Embryonic facial prominence (tissue), 1 donor: Measurements from ENCODE around the gene FAM83F.
"Not testable (repeated sequence)": the region's sequence is repeated elsewhere in the genome, so short reads cannot be mapped to it uniquely, and the experiment has no call there.

Source experiments
- DNase-seq: peaks from one replicate; pipeline ENCODE4 v3.0.0-alpha.2; 2016; ENCODE audit errors: extremely low spot score

FAM83F gene

DNA sequence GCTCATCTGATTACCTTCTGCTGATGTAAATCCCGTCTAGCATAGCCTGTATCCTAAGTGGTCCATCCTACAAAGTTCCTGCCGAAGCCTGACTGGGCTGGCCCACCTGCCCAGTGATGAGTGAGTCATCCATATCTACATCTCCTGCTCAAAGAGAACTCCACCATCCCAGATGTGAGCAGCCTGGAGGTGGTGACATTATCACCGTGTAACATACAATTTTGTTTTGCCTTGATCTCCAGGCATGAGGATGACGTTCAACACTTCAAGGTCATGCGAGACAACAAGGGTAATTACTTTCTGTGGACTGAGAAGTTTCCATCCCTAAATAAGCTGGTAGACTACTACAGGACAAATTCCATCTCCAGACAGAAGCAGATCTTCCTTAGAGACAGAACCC, 29.0 kb upstream of the FAM83F start:
- no peak for DNase-seq

DNA sequence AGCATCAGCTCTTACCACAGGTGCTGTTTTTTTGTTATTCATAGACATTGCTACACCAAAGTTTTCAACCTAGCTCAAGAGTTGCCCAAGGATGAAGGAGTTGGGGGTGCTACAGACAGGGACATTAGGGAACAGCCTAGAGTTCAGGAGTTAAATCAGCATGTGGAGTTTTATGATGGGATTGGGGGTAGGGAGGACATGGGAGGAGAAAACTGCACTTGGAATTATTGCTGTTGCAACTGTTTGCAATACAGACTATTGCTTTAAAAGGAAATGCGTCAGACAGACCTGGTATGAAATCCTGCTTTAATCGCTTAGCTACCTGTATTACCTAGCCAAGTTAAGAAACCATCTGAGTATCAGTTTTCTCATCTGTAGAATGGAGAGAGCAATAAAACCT, 28.3 kb upstream of the FAM83F start:
- DNase-seq = no peak

DNA sequence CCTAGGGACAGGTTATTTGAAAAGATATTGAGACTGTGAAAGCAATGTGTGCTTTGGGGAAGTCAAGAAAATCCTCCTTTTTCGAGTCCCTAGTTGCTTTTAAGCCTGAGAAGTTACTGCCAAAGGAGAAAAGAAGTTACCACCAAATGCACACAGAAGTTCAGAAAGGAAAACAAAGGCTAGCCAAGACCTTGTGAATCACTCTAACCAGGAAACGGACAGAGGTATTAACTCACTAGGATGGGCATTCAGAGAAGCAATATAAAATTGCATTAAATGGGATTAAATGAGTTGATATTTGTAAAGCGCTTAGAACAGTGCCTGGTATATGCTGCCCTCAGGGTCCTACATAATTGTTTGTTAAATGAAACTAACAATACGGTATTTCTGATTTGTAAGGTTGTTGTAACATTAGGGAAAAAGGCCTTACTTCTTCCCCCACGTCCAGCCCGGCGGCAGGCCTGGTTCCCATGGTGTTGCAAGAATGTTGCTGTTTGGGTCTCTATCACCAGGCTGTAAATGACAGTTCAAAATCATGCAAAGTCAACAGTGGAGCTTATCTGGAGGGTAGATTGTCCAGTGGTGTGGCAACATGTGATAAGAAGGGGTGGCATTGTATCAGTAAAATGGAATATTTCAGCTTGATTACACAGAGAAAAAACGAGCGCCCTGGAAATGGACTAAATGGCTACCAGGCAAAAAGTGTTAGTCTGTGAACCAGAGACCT, 27.5 kb upstream of the FAM83F start:
- no peak for DNase-seq

DNA sequence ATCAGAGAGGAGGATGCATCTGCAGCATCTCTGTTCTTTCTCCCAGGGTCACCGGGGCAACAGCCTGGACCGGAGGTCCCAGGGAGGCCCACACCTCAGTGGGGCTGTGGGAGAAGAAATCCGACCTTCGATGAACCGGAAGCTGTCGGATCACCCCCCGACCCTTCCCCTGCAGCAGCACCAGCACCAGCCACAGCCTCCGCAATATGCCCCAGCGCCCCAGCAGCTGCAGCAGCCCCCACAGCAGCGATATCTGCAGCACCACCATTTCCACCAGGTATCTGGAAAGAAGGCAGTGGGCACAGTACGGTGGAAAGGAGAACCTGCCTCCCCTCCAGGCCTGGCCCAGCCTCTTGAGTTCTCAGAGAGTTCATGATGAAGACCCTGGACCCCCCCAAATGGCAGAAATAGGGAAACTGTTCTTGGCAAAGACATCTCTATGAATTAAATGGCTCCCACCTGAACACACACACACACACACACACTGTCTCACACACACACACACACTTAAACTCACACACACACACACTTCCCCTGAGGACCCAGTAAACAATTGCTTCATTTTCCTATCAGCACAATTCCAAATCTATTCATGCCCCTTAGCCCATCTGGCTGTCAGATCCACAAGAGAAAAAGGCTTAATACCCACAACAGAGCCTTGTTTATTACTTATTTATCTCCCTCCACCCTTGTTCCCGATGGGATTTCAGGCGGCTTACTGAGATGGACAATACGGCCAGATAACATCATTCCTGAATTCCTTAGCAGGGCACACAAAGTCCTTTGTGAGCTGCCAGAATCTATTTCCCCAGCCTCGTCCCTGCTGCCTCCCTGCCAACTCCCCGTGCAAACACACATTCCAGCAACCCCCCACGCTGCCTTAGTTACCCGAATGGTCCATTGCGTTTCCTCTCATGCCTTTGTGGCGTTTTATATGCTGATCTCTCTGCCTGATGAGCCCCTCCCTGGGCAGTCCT, 26.5 kb upstream of the FAM83F start:
- no peak for DNase-seq

DNA sequence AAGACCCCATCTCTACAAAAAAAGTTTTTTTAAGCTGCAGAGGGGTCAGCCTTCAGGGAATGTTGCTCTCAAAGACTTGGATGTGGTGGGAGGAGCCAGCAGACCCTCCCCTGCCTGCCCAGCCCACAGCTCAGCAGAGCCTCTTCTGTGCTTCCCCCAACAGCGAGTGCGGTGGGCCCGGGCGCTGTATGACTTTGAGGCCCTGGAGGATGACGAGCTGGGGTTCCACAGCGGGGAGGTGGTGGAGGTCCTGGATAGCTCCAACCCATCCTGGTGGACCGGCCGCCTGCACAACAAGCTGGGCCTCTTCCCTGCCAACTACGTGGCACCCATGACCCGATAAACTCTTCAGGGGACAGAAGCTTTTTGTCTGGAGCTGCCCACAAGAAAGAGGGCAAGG, 24.0 kb upstream of the FAM83F start:
- no peak for DNase-seq

DNA sequence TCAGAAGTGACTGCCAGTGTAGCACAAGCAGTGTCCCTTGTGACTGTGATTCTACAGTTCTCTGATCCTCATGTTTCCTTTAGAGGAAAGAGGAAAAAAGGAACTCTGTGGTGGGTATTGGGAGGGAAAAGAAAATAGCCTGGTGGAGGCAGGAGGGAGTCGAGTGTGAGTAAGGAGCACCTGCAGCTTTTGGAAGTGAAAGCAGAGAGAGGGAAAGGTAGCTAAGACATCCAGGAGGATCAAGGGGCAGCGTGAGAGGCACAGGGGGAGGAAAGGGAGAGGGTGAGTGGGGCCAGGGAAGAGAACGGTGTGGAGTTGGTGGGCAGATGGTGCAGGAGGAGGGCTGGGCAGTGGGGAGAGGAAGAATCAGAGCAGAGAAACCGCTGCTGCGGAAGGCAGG, 22.1 kb upstream of the FAM83F start:
- DNase-seq = no peak

DNA sequence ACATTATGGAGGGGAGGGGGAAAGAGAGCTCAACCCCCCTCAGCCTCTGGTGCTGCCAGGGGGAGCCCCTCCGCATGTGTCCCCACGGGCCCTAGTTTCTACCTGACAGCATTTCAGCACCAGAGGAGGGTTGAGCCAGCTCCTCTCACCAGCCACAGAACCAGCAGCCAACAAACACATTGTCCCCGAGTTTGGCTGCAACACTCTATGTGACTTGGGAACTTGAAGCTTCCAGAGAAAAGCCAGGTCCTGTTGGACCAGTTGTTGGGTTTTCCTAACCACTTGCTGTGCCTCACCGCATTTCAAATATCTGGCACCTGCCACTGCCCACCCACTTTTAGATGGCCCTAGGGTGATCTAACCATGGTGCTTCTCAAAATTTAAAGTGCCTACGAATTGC, 21.1 kb upstream of the FAM83F start:
- no peak for DNase-seq

DNA sequence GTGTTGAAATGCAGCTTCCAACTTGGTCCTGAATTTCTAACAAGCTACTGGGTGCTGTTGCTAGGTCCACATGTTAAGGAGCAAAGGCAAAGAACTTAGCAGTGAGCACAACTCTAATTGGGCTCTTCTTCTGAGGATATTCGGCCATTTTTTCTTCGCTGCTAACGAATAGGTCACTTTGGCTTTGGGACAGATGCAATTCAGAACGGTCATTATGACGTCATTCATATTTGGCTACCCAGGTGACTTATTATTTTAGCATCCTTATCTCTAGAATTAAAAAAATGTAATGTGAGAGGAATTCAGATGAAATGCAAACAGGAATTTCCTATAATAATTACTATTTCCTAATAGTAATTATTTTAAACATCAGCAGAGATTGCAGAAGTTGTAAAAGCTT, 20.7 kb upstream of the FAM83F start:
- no peak for DNase-seq

DNA sequence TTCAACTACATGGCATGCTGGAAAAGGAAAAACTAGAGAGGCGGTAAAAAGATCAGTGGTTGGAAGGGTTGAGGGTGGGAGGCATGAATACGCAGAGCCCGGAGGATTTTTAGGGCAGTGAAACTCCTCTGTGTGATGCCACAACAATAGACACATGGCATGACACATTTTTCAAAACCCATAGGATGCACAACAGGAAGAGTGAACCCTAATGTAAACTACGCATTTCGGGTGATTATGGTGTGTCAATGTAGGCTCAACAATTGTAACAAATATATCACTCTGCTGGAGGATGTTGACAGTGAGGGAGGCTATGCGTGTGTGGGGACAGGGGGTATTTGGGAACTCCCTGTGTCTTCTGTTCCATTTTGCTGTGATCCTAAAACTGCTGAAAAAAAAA, 15.7 kb upstream of the FAM83F start:
- DNase-seq = no peak

DNA sequence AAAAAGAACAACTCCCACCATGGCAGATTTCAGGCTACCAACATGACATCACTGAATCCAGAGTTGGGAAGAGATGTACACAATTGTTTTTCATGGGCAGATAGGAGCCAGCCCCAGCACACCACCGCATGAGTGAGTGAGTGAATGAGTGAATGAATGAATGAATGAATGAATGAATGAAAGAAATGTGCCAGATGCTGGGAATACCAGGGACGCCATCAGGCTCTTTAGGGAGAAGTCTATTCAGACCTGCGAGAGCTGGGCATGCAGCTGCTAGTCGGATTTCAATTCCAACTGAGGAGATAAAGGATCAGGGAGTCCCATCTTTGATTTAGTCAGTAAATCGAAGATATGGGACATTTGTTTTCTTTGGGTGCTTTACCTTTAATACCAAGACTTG, 15.3 kb upstream of the FAM83F start:
- no peak for DNase-seq

DNA sequence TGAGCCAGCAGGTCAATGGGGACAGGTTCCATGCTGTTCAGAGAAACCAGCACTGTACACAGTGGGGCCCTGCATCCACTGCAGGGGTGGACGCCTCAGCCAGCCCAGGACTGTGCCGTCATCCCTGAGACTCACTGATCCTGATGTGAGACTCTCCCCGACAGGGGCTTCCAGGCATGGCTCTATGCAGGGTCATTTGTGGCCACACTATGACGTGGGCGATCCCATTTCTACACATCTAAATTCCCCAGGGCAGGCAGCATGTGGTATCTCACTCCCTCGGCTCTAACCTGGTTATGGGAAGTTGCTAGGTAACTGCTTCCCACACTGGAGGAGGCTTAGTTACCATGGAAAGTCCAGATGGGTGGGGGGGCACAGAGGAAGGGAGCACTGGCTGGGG, 14.2 kb upstream of the FAM83F start:
- no peak for DNase-seq

DNA sequence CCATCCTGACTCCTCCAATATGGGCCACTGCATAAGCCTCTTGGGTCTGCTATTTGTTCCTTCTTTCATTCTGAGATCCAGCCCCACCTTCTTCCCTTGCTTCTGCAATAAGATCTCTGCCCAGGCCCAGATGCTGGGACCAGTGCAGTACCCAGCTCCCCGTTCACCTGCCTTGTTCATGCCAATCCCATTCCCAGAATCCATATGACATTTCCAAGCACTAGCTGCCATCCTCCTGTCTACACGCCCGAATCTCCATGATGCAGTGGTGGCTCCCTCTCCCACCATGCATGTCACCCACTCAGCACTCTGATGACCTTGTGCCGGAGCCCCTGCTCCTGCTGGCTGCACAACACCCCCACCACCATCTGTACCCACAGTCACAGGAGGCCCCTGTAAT, 11.4 kb upstream of the FAM83F start:
- no peak for DNase-seq

DNA sequence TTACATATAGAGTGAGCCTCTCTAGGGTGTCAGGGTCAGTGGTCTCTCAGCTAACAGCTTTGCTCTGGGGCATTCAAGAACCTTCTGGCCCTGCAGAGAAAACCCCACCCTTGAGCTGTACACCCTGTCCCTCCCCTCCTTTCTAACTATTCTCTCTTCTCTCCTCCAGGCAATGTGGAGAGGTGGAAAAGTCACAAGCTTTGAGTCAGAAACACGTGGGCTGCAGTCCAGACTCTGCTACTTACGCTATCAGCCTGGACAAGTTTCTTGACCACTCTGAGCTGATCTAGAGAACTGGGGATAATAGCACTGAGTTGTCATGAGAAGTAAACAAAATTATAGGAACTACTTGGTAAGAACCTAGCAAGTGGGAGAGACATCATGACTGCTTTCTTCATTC, 10.7 kb upstream of the FAM83F start:
- no peak for DNase-seq

DNA sequence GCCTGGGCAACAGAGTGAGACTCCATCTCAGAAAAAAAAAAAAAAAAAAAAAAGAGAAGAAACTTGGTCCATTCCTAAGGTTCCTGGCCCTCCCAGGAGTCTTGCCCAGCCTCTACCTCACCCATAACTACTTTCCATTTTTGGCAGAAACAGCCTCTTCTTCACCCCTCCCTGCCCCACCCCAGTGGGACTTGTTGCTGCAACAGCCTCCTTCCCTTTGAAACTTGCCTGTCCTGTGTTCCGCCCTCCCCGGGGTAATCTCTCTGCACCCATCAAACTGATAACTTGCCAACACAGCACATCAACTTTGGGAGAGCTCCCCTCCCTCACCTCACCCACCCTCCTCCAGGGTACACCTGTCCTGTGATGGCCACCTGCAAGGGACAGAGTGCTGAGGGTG, 10.0 kb upstream of the FAM83F start:
- no peak for DNase-seq

DNA sequence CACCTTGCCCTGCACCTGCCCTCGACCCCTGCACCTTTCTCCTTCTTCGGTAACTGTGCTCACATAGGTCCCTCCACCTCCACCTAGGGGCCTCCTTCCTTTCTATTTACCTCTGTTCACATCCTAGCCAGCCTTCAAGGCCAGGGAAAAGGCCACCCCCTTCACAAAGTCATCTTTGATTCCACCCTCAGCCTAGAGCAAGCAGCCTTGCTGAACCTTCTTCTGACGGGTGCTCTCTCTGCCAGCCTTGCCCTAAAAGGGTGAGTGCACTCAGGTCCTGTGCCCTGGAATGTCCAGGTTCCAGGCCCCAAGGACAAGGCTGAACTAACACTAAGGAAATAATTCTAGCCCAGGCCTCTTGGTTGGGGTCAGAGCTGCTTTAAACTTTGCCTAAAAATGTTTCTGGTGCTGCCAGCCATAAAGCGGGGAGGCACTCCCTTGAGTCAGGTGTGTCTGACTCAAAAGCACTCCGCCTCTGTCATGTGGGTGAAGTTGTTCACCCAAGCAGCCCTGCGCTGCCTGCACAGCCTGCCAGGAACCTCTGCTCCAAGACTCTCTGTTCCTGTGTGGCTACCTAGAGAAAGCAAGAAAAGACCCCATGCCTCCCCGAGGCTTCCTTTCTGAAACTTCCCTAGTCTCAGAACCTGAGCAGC, 9.2 kb upstream of the FAM83F start:
- DNase-seq = no peak

DNA sequence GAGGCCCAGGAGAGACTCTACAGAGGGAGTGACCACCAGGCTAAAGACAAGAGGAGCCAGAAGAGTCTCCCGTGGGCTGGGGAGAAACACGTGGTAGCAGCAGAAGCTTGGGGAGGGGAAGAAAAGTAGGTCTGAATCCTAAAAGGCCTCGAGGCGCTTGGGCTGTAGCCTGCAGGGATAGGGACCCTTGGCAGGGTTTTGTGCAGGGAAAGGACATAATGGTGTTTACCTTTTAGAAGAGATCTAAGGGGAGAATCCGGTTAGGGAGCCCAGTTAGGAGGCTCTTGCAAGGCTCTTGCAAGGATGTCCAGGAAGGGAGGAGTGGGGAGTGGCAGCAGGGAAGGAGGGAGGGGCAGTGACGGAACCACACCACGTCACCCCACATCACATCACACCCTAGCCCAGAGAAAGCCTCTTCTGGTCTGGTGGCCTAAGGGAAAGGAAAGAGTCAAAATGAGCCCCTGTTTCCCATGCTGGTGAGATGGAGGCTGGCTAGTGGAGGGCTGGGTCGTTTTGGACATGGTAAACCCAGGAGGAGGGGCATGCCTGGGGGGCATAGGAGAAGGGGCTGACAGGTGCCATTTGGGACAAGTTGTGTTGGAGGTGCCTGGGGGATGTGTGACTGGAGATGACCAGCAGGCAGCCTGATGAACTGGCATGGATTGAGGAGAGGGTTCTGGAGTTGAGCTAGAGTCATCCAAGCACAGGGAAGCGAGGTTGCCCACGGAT, 6.2 kb upstream of the FAM83F start:
- no peak for DNase-seq

DNA sequence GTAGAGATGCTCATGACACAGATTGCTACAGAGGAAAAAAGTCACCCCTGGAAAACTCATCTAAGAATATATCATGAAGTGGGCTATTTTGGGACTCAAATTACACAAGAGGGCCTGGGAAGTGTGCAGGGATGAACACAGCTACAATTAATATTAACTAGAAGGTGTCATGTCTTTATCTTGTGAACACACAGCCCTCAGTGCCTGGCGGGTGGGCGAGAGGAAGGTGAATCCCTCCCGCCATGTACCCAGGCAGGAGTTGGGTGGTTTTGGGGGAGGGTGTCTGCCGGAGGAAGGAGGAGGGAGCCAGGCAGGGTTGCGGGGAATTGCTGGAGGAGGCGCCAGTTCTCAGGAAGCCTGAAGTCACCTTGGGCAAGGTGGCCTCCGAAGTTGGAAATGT, 5.1 kb upstream of the FAM83F start:
- DNase-seq = no peak

DNA sequence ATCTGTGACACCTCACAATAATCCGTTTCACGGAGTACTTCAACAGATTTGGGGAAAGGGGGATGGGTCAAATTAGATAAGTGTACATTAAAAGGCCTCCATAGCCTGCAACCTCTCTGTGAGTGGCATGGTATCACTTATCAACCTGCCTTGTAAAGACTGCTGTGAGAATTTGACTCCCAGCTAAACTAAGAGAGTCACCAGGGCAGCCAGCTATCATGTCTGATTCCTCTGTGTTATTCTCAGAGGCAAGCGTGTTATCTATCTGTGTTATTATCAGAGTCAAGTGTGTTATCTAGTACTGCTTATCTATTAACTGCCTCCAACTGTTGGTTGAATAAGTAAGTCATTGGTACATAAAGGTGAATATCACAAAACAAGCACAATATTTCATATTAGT, 4.1 kb upstream of the FAM83F start:
- DNase-seq = no peak

DNA sequence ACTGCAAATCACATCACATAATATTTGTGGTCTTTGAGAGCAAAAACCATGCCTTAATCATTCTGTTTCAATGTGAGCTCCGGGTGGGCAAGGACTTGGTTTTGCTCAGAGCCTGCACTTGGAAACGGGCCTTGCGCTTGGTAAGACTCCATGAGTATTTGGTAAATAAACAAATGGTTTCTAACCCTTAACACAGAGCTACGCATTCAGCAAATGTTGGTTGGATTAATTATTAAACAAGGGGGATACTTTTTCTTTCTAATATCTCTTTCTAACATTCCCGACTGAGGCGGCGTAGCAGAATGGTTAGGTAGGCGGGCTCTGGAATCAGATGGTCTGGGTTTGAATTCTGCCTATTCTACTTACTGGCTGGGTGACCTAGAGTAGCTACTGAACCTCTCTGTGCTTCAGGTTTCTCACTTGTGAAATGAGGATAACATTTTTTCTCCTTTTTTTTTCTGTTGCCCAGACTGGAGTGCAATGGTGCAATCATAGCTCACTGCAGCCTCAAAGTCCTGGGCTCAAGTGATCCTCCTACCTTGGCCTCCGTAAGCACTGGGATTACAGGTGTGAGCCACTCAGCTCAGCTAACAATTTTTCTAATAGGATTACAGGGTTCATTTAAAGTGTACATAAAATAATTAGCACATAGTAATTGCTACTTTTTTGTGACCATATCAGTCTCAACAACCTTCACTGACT, 3.4 kb upstream of the FAM83F start:
- DNase-seq = no peak

DNA sequence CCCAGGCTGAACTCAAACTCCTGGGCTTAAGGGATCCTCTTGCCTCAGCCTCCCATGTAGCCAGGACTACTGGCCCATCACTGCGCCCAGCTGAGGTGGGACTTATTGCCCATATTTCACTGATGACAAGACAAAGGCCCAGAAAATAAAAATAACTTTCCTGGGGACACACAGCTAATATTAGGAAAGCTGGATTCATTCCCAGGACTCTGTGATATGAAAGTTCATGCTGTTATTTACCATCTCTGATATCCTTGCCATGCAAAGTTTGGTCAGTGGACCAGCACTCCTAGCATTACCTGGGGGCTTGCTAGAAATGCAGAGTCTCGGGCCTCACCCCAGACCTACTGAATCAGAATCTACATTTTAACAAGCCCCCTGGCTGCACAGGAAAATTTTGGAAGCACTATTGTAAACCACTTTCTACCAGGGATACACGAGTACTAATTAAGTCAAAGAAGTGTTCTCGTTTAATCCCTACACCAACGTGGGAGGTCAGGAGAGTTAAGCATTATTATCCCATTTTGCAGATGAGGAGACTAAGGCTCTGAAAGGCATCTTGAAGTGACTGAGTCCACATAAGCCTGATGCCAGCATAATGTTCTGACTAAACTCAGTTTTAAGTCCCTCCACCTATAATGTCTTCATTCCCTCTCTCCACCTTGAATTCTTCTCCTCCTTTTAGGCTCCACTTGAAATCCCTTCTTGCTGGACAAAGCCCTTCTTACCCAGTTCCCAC, 2.5 kb upstream of the FAM83F start:
- no peak for DNase-seq

DNA sequence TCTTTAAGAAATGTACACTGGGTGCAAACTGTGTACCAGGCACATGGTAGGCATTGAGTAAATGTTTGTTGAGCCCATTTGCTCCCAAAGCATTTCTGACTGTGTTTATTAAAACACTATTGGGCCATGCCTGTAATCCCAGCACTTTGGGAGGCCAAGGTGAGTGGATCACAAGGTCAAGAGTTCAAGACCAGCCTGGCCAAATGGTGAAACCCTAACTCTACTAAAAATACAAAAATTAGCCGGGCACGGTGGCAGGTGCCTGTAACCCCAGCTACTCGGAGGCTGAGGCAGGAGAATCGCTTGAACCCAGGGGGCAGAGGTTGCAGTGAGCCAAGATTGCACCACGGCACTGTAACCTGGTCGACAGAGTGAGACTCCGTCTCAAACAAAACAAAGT, 1.9 kb upstream of the FAM83F start:
- DNase-seq = not testable (repeated sequence)
